ENCODE measurements around the gene LONRF3. TPM values are rescaled to one million over a fixed set of nuclear protein-coding genes. Genes with fewer than 3 reads are reported as not detected.

LONRF3 gene
- total RNA-seq, 2 donors from 2014 or later: 7.4 to 7.8 TPM

DNA sequence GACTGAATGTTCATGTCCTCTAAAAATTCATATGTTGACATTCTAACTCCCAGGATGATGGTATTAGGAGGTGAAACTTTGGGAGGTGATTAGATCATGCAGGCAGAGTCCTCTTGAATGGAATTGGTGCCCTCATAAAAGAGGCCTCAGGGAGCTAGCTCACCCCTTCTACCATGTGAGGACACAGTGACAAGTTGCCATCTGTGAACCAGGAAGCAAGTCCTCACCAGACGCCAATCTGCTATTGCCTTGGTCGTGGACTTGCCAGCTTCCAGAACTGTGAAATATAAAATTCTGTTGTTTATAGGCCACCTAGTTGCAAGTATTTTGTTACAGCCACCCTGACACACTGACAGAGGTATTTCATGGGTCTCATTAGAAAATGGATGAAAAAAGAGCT lies 28.5 kb upstream of the LONRF3 start:
- TF ChIP-seq CTCF (IDR thresholded peaks at IDR 0.05): no peak
- no peaks in the 10 kb centered on the region for H3K9me3 ChIP-seq
- intact Hi-C loops (cut with DNase I): no loop called here
- no peak overlapping the region for H3K9ac ChIP-seq (ENCODE audit: low read depth in 2 of 2, low read length in 2 of 2)
- H3K36me3 ChIP-seq: no peaks in the 10 kb centered on the region
- DNase-seq: no peak
- no peak overlapping the region for H3K27ac ChIP-seq
- H3K4me1 ChIP-seq: no peaks in the 10 kb centered on the region
- no peaks in the 10 kb centered on the region for H3K27me3 ChIP-seq
- H3K4me3 ChIP-seq: no peak overlapping the region

GRCh38 chrX:118948270-118948669 lies 26.1 kb upstream of the LONRF3 start:
- intact Hi-C loops (cut with DNase I): no loop called here
- H3K4me1 ChIP-seq: no peaks in the 10 kb centered on the region
- DNase-seq: no peak
- H3K27me3 ChIP-seq: no peaks in the 10 kb centered on the region
- no peak overlapping the region for H3K27ac ChIP-seq
- no peak for TF ChIP-seq CTCF (IDR thresholded peaks at IDR 0.05)
- H3K4me3 ChIP-seq: no peak overlapping the region
- H3K9ac ChIP-seq (ENCODE audit: low read depth in 2 of 2, low read length in 2 of 2): no peak overlapping the region
- no peaks in the 10 kb centered on the region for H3K9me3 ChIP-seq
- no peaks in the 10 kb centered on the region for H3K36me3 ChIP-seq

GRCh38 chrX:118961866-118962560 lies 12.4 kb upstream of the LONRF3 start:
- no peaks in the 10 kb centered on the region for H3K36me3 ChIP-seq
- no peak for TF ChIP-seq CTCF (IDR thresholded peaks at IDR 0.05)
- intact Hi-C loops (cut with DNase I): no loop called here

GRCh38 chrX:118963159-118963558 lies 11.3 kb upstream of the LONRF3 start:
- no peak for DNase-seq
- Histone ChIP-seq H3K9me3 (no peaks in the 10 kb centered on the region), H3K4me3 (no peak overlapping the region), H3K27me3 (no peaks in the 10 kb centered on the region), H3K4me1 (no peaks in the 10 kb centered on the region), H3K36me3 (no peaks in the 10 kb centered on the region), H3K9ac (ENCODE audit: low read depth in 2 of 2, low read length in 2 of 2) (no peak overlapping the region), H3K27ac (no peak overlapping the region)
- TF ChIP-seq CTCF (IDR thresholded peaks at IDR 0.05): no peak
- intact Hi-C loops (cut with DNase I): no loop called here

More at GRCh38 chrX:118961866-118962560, 12.4 kb upstream of the LONRF3 start:
- Histone ChIP-seq H3K9ac (ENCODE audit: low read depth in 2 of 2, low read length in 2 of 2) (no peak overlapping the region), H3K27ac (no peak overlapping the region), H3K9me3 (no peaks in the 10 kb centered on the region), H3K4me1 (no peaks in the 10 kb centered on the region), H3K4me3 (no peak overlapping the region), H3K27me3 (no peaks in the 10 kb centered on the region)
- no peak for DNase-seq

GRCh38 chrX:118964252-118964651 lies 10.2 kb upstream of the LONRF3 start:
- no peak overlapping the region for H3K27ac ChIP-seq
- TF ChIP-seq CTCF (IDR thresholded peaks at IDR 0.05): no peak
- H3K4me1 ChIP-seq: no peaks in the 10 kb centered on the region
- DNase-seq: no peak
- intact Hi-C loops (cut with DNase I): no loop called here
- H3K4me3 ChIP-seq: no peak overlapping the region
- no peak overlapping the region for H3K9ac ChIP-seq (ENCODE audit: low read depth in 2 of 2, low read length in 2 of 2)
- no peaks in the 10 kb centered on the region for H3K27me3 ChIP-seq
- no peaks in the 10 kb centered on the region for H3K9me3 ChIP-seq
- no peaks in the 10 kb centered on the region for H3K36me3 ChIP-seq

Data from colonic mucosa (tissue), 4 donors.